ENCODE results near the gene PTGDS. TPM values are rescaled to one million over a fixed set of nuclear protein-coding genes. Genes with fewer than 3 reads are reported as not detected.

Gene PTGDS
- total RNA-seq, 1 experiment from 2014 or later: 3.6 TPM

- no peak overlapping the region for H2BK15ac ChIP-seq (ENCODE audit: low read depth, low read length)
- no peaks in the 10 kb centered on the region for H3K79me2 ChIP-seq (ENCODE audit: insufficient read depth, low read length)
- H2BK120ac ChIP-seq (ENCODE audit: low read depth, low read length, poor library complexity, severe bottlenecking): no peak overlapping the region
- H3K27ac ChIP-seq (ENCODE audit: insufficient read length, low read depth, low read length): no peak overlapping the region
- H4K8ac ChIP-seq (replicated peaks; ENCODE audit: insufficient read length, low read depth, low read length): no peak overlapping the region
- no peak overlapping the region for H3T11ph ChIP-seq (ENCODE audit: low read length)
- H3K23me2 ChIP-seq (ENCODE audit: insufficient read length, low read depth, low read length, poor library complexity, severe bottlenecking): peaks cover 3% of the 10 kb centered on the region
- H3K14ac ChIP-seq (ENCODE audit: insufficient read depth, low read length): no peak overlapping the region
- H3K9ac ChIP-seq (ENCODE audit: extremely low read depth, insufficient read length, low read length): no peak overlapping the region
- H2AFZ ChIP-seq (ENCODE audit: low read length): no peak overlapping the region
- H3K27me3 ChIP-seq (ENCODE audit: insufficient read depth, low read length): no peaks in the 10 kb centered on the region
- no peak overlapping the region for H4K91ac ChIP-seq (ENCODE audit: insufficient read length, low read depth, low read length)
- TF ChIP-seq, protein P1, sequence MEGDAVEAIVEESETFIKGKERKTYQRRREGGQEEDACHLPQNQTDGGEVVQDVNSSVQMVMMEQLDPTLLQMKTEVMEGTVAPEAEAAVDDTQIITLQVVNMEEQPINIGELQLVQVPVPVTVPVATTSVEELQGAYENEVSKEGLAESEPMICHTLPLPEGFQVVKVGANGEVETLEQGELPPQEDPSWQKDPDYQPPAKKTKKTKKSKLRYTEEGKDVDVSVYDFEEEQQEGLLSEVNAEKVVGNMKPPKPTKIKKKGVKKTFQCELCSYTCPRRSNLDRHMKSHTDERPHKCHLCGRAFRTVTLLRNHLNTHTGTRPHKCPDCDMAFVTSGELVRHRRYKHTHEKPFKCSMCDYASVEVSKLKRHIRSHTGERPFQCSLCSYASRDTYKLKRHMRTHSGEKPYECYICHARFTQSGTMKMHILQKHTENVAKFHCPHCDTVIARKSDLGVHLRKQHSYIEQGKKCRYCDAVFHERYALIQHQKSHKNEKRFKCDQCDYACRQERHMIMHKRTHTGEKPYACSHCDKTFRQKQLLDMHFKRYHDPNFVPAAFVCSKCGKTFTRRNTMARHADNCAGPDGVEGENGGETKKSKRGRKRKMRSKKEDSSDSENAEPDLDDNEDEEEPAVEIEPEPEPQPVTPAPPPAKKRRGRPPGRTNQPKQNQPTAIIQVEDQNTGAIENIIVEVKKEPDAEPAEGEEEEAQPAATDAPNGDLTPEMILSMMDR (conservative IDR thresholded peaks at IDR 0.05): no peak
- no peak overlapping the region for H3K23ac ChIP-seq (ENCODE audit: insufficient read length, low read depth, low read length)
- no peak overlapping the region for H3K4ac ChIP-seq (ENCODE audit: low read depth, low read length)
- peaks cover 3% of the 10 kb centered on the region; the same call in 1 of the 2 replicates for H3K27me3 Mint-ChIP-seq (ENCODE audit: low read depth)
- no peak overlapping the region for H2BK5ac ChIP-seq (ENCODE audit: insufficient read length, low read length)
- WGBS (ENCODE audit: extremely low coverage, insufficient read length, low lambda C conversion rate): no CpG with 5 or more reads among the region's 60 CpGs
- H3K4me1 ChIP-seq (ENCODE audit: insufficient read depth, low read length): no peaks in the 10 kb centered on the region
- no peak overlapping the region for H2AK5ac ChIP-seq (ENCODE audit: insufficient read length, low read length)
- no peak overlapping the region for H4K5ac ChIP-seq (ENCODE audit: insufficient read length, low read depth, low read length)
- no peak overlapping the region for H3K18ac ChIP-seq (ENCODE audit: insufficient read length, low read depth, low read length)
- peaks cover 7 to 14% of the 10 kb centered on the region in 2 experiments for H3K4me1 Mint-ChIP-seq
- H3K79me1 ChIP-seq (ENCODE audit: insufficient read depth, low read depth, low read length, poor library complexity, severe bottlenecking): no peaks in the 10 kb centered on the region
- H3K56ac ChIP-seq (ENCODE audit: insufficient read length, low read depth, low read length): no peak overlapping the region
- H2BK12ac ChIP-seq (ENCODE audit: insufficient read length, low read depth, low read length): no peak overlapping the region
- H3K4me3 Mint-ChIP-seq: peak overlapping the region; percentile 58 to 68; a peak in 3 of 5 replicates
- no peak for DNase-seq
- no peaks in the 10 kb centered on the region for H4K20me1 ChIP-seq (ENCODE audit: control insufficient read depth, insufficient read depth, insufficient read length)
- no peak overlapping the region for H2BK20ac ChIP-seq (ENCODE audit: low read depth, low read length, poor library complexity, severe bottlenecking)
- H3K36me3 Mint-ChIP-seq (ENCODE audit: insufficient read depth in 1 of 3, low read depth in 3 of 3): peaks cover 2 to 48% (median 35%) of the 10 kb centered on the region in 3 experiments; a peak in 5 of 7 replicates
- H3K27ac Mint-ChIP-seq: peak overlapping the region in 1 of 3 experiments; percentile 68; a peak in 1 of 7 replicates
- no peak overlapping the region for H3K4me2 ChIP-seq (ENCODE audit: insufficient read depth, insufficient read length, low read length)
- no peaks in the 10 kb centered on the region for H3K9me3 ChIP-seq (ENCODE audit: control insufficient read depth, low read depth, low read length)
- no peaks in the 10 kb centered on the region for H3K9me3 Mint-ChIP-seq
Observed at GRCh38 chr9:136942112-136942880, 35.0 kb upstream of the PTGDS start.
